Measurements from ENCODE around the gene PHACTR4. TPM values are rescaled to one million over a fixed set of nuclear protein-coding genes. Genes with fewer than 3 reads are reported as not detected.
"Not testable (repeated sequence)": the region's sequence is repeated elsewhere in the genome, so short reads cannot be mapped to it uniquely, and the experiment has no call there.

The PHACTR4 gene
- total RNA-seq, 2 donors from 2014 or later = 23.5 to 30.4 TPM

DNA sequence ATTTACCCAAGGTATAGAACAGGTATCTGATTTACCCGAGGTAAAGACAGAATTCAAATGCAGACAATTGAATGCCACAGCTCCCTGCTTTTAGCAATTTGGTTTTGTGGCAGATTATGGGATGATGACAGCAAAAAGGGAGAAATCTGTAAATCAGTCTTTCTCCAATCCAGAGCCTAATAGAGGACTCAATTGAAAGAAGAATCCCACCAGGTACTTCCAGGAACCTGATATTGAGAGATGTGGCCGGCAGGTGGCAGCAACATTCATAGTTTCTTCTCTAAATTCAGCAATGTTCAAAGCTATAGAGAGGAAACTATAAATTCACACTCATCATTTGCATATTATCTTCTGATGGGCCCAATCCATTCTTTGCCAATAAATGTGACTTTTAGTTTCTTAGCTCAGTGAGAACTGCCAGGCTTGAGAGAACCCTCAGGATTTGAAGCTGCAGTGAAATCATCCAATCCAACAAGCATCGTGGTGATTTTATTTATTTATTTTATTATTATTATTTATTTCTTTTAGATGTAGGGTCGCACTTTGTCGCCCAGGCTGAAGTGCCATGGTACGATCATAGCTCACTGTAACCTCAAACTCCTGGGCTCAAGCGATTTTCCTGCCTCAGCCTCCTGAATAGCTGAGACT lies 9.8 kb upstream of the PHACTR4 start:
- no peaks in the 10 kb centered on the region for H3K9me3 Mint-ChIP-seq
- H3K27ac Mint-ChIP-seq = no peak overlapping the region

DNA sequence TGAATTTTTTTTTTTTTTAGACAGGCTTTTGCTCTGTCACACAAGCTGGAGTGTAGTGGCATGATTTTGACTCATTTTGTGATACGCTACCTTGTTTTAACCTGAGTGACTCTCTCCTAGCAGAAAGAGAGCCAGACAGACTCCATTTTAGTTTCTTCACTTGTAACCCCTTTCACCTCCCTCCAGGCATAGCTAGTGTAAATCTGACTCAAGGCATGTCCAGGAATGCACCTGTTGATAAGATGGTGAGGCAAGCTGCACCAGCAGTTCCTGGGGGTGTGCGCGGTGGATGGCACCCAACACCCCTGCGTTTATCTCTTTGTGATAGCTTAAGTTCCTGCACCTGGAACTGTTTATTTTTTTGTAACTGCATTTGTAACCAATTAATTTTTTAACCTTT lies 4.7 kb upstream of the PHACTR4 start:
- DNase-seq (ENCODE audit: low spot score in 2 of 2) = no peak
- ATAC-seq = no peak
- Mint-ChIP-seq H3K27ac (no peak overlapping the region), H3K9me3 (no peaks in the 10 kb centered on the region), H3K36me3 (peaks cover 0 to under 1% of the 10 kb centered on the region in 2 donors)

More for the DNA sequence above, 9.8 kb upstream of the PHACTR4 start:
- peak in 1 of 2 donors; percentile 60 for DNase-seq (ENCODE audit: low spot score in 2 of 2)
- peak; percentile 75 to 76 for ATAC-seq
- H3K36me3 Mint-ChIP-seq = no peaks in the 10 kb centered on the region

DNA sequence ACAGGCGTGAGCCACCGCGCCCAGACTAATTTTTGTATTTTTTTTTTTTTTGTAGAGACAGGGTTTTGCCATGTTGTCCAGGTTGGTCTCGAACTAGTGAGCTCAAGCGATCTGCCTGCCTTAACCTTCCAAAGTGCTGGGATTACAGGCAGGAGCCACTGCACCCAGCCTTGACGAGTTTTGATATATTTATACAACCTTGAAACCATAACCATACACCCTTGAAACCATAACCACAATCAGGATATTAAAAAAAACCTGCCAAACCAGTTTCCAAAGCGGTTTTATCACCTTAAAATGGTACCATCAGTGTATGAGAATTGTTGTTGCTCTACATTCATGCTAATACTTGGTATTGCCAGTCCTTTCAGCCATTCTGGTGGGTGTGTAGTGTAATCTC lies 3.7 kb upstream of the PHACTR4 start:
- H3K27ac Mint-ChIP-seq = no peak overlapping the region
- H3K36me3 Mint-ChIP-seq = peaks cover 0 to 8% of the 10 kb centered on the region in 2 donors
- DNase-seq (ENCODE audit: low spot score in 2 of 2) (no peak), ATAC-seq (no peak)
- no peaks in the 10 kb centered on the region for H3K9me3 Mint-ChIP-seq

DNA sequence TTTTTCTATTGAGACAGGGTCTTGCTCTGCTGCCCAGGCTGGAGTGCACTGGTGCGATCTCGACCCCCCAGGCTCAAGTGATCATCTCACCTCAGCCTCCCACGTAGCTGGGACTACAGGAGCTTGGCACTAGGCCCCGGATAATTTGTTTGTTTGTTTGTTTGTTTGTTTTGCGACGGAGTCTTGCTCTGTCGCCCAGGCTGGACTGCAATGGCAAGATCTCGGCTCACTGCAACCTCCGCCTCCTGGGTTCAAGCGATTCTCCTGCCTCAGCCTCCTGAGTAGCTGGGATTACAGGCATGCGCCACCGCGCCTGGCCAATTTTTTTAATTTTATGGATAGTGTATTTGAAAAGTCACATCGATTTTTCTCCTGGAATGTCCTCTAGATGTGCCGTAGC lies 932 bp upstream of the PHACTR4 start:
- ATAC-seq; DNase-seq (ENCODE audit: low spot score in 2 of 2); H3K9me3 Mint-ChIP-seq; H3K36me3 Mint-ChIP-seq: not testable (repeated sequence)
- H3K27ac Mint-ChIP-seq = peak overlapping the region; percentile 92 to 95

DNA sequence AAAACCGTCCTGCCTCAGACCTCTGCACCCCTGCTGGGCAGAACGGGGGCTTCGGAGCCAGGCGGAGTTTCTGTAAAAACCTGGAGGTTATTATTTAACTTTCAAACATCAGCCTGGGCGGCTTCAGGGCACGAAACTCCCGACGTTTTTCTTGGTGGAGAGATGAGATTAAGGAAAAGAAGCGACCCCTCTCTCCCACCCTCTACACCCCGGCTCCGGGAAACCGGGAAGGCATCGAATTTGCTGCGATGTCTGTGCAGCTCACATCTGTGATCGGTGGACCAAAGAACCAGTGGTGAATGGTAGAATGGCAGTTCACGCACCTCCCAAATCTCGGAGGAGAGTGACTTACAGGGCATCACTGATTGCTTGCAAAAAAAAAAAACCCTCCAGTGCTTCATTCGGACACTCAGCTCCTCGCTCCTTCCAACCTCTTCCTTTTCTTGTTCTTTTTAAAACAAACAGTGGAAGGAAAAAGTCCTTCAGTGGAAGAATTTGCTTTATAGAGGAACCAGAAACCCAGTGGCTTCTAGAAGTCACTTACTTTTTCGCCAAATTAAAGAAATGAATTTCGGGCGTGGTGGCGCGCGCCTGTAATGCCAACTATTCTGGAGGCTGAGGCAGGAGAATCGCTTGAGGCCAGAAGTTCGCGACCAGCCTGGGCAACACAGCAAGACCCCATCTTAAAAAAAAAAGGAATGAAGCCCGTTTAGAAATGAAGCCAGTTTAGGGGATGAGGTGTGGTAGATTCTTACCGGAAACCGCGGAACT lies 884 bp downstream of the PHACTR4 start:
- H3K27ac Mint-ChIP-seq = peak overlapping the region; percentile 92 to 93
- DNase-seq (ENCODE audit: low spot score in 2 of 2) = peak in 1 of 2 donors; percentile 39
- peak; percentile 30 to 36 for ATAC-seq
- H3K9me3 Mint-ChIP-seq = no peaks in the 10 kb centered on the region
- H3K36me3 Mint-ChIP-seq = peaks cover 0 to 8% of the 10 kb centered on the region in 2 donors

DNA sequence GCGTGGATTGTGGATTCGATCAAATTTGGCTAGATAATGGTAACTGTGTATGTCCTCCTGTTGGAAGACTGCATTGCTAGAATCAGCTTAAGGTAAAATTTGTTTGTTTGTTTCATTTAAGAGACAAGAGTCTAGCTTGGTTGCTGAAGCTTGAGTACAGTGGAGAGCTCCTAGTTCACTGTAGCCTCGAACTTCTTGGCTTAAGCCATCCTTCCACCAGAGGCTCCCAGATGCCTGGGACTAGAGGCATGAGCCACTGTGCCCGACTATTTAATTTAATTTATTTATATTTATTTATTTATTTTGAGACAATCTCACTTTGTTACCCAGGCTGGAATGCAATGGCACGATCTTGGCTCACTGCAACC lies 1.5 kb downstream of the PHACTR4 start:
- DNase-seq (ENCODE audit: low spot score in 2 of 2) = no peak
- H3K27ac Mint-ChIP-seq = peak overlapping the region in 1 of 2 donors; percentile 92

DNA sequence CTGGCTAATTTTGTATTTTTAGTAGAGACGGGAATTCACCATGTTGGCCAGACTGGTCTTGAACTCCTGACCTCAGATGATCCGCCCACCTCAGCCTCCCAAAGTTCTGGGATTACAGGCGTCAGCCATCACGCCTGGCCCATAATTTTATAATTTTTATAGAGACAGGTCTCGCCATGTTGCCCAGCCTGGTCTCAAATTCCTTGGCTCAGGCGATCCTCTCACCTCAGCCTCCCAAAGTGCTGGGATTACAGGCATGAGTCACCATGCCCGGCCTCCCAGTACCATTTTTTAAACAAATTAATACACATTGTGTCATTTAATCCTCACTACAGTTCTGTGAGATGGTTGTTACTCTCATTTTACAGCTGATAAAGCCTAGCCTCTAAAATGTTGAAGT lies 3.9 kb downstream of the PHACTR4 start:
- not testable (repeated sequence) for DNase-seq (ENCODE audit: low spot score in 2 of 2); H3K9me3 Mint-ChIP-seq; ATAC-seq; H3K27ac Mint-ChIP-seq; H3K36me3 Mint-ChIP-seq

More for the DNA sequence above, 1.5 kb downstream of the PHACTR4 start:
- peaks cover 0 to 8% of the 10 kb centered on the region in 2 donors for H3K36me3 Mint-ChIP-seq
- H3K9me3 Mint-ChIP-seq = no peaks in the 10 kb centered on the region
- no peak for ATAC-seq

DNA sequence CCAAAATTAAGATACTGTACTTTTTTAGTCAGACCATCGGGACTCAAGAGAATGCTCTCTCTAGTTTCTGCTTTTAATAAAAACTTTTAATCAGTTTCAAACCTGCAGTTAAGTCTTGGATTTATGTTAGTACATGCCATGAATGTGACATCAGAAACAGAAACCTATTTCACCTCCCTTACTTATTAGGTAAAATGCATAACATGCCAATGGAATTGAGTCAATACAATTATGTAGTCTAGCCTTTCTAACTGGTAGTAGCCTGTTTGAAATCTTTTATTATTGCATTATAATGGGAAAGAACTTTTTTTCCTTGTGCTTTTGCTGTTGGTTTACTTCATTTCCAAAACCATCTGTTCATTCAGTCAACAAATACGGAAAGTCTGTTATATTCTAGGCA lies 4.8 kb downstream of the PHACTR4 start:
- Mint-ChIP-seq H3K36me3 (peaks cover 0 to 8% of the 10 kb centered on the region in 2 donors), H3K9me3 (no peaks in the 10 kb centered on the region), H3K27ac (no peak overlapping the region)
- DNase-seq (ENCODE audit: low spot score in 2 of 2) = no peak
- ATAC-seq = no peak

DNA sequence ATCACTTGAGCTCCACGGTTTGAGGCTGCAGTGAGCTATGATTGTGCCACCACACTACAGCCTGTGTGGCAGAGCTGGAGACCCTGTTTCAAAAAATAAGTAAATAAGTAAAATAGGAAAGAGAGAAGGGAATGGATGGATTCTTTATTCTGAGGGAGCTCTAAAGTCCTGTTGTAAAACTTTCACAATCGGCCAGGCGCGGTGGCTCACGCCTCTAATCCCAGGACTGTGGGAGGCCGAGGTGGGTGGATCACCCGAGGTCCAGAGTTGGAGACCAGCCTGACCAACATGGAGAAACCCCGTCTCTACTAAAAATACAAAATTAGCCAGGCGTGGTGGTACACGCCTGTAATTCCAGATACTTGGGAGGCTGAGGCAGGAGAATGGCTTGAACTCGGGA lies 6.1 kb downstream of the PHACTR4 start:
- not testable (repeated sequence) for DNase-seq (ENCODE audit: low spot score in 2 of 2); ATAC-seq; H3K27ac Mint-ChIP-seq; H3K36me3 Mint-ChIP-seq; H3K9me3 Mint-ChIP-seq

DNA sequence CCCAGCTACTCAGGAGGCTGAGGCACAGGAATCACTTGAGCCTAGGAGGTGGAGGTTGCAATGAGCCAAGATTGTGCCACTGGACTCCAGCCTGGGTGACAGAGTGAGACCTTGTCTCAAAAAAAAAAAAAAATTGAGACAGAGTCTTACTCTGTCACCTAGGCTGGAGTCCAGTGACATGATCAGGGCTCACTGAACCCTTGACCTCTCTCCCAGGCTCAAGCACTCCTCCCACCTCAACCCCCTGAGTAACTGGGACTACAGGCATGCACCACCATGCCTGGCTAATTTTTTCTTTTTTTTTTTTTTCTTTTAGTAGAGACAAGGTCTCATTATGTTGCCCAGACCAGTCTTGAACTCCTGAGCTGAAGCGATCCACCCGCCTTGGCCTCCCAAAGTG lies 6.7 kb downstream of the PHACTR4 start:
- H3K36me3 Mint-ChIP-seq; H3K9me3 Mint-ChIP-seq; H3K27ac Mint-ChIP-seq; DNase-seq (ENCODE audit: low spot score in 2 of 2); ATAC-seq: not testable (repeated sequence)

DNA sequence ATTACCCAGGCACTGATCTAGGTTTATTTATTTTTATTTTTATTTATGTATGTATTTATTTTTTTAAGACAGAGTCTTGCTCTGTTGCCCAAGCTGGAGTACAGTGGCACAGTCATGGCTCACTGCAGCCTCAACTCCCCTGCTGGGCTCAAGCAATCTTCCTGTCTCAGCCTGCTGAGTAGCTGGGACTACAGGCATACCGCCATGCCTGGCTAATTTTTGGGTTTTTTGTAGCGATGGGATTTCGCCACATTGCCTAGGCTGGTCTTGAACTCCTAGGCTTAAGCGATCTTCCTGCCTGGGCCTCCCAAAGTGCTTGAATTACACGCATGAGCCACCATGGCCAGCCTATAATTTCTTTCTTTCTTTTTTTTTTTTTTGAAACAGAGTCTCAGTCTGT lies 9.4 kb downstream of the PHACTR4 start:
- Mint-ChIP-seq H3K36me3 (peaks cover 5 to 24% of the 10 kb centered on the region in 2 donors), H3K27ac (no peak overlapping the region), H3K9me3 (peaks cover 0 to 8% of the 10 kb centered on the region in 2 donors)
- no peak for ATAC-seq
- DNase-seq (ENCODE audit: low spot score in 2 of 2) = no peak

DNA sequence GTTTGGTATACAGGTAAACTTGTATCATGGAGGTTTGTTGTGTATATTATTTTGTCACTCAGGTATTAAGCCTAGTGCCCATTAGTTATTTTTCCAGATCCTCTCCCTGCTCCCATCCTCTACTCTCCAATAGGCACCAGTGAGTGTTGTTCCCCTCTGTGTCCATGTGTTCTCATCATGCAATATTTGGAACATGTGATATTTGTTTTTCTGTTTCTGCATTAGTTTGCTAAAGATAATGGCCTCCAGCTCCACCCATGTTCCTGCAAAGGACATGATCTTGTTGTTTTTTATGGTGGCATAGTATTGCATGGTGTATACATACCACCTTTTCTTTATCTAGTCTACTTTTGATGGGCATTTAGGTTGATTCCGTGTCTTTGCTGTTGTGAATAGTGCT lies 10.9 kb downstream of the PHACTR4 start:
- DNase-seq (ENCODE audit: low spot score in 2 of 2) = no peak

DNA sequence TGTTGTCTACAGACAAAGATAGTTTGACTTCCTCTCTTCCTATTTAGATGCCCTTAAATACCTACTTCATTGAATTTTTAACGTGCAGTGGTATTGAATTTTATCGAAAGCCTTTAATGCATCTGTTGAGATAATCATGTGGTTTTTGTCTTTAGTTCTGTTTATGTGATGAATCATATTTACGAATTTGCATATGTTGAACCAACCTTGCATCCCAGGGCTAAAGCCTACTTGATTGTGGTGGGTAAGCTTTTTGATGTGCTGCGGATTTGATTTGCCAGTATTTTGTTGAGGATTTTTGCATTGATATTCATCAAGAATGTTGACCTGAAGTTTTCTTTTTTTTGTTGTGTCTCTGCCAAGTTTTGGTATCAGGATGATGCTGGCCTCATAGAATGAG lies 14.2 kb downstream of the PHACTR4 start:
- H3K36me3 Mint-ChIP-seq = peaks cover 5 to 32% of the 10 kb centered on the region in 2 donors
- H3K27ac Mint-ChIP-seq, ATAC-seq: not testable (repeated sequence)

More for the DNA sequence above, 10.9 kb downstream of the PHACTR4 start:
- H3K9me3 Mint-ChIP-seq = peaks cover 0 to 8% of the 10 kb centered on the region in 2 donors
- no peak overlapping the region for H3K27ac Mint-ChIP-seq
- no peak for ATAC-seq
- peaks cover 5 to 32% of the 10 kb centered on the region in 2 donors for H3K36me3 Mint-ChIP-seq

DNA sequence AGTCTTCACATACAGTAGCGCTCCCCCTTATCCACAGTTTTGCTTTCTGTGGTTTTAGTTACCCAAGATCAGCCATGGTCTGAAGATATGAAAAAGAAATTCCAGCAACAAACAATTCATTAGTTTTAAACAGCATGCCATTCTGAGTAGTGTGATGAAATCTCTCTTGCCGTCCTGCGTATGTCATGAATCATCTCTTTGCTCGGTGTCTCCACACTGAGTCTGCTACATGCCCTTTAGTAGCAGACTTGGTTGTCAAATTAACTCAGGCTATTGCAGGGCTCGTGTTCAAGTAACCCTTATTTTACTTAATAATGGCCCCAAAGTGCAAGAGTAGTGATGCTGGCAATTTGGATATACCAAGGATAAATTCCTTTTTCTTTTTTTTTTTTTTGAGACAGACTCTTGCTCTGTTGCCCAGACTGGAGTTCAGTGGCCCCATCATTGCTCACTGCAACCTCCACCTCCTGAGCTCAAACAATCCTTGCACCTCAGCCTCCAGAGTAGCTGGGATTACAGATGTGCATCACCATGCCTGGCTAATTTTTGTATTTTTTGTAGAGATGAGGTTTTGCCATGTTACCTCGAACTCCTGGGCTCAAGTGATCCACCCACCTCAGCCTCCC lies 22.6 kb downstream of the PHACTR4 start:
- Mint-ChIP-seq H3K27ac (no peak overlapping the region), H3K36me3 (peaks cover 0 to 4% of the 10 kb centered on the region in 2 donors), H3K9me3 (no peaks in the 10 kb centered on the region)
- DNase-seq (ENCODE audit: low spot score in 2 of 2) (no peak), ATAC-seq (no peak)

More for the DNA sequence above, 14.2 kb downstream of the PHACTR4 start:
- not testable (repeated sequence) for DNase-seq (ENCODE audit: low spot score in 2 of 2); H3K9me3 Mint-ChIP-seq

DNA sequence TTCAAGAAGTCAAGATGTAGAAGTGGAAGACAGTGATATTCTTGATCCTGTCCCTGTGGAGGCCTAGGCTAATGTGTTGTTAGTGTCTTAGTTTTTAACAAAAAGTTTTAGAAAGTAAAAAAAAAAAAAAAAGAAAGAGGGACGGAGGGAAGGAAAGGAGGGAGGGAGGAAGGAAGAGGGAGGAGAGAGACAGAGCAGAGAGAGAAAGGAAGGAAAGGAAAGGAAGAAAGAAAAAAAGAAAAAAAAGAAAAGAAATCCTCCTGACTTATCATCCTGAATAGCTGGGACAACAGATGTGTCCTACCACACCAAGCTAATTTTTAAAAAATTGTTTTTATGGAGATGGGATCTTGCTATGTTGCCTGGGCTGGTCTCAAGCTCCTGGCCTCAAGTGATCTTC lies 24.6 kb downstream of the PHACTR4 start:
- H3K27ac Mint-ChIP-seq = peak overlapping the region; percentile 3 to 51
- ATAC-seq = no peak
- H3K36me3 Mint-ChIP-seq = no peaks in the 10 kb centered on the region

DNA sequence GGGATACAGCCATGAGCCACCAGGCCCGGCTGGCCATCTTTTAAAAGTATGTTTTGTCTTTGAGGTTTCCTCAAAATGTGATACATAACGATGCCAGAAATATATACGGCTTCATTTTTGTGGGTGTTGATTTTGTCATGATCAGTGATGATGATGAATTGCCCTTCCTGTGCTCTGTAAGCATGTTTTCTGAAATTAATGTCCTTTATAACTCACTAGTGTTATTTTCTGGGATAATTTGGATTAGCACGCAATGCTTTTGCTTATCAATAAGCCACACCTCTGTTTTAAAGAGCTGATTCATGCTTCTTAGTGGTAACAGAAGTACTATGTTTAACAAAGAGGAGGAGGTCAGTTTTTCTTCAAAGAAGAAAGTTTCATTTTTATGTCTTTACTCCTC lies 25.6 kb downstream of the PHACTR4 start:
- ATAC-seq = peak in 1 of 2 donors; percentile 59
- Mint-ChIP-seq H3K27ac (peak overlapping the region in 1 of 2 donors; percentile 74), H3K36me3 (no peaks in the 10 kb centered on the region), H3K9me3 (no peaks in the 10 kb centered on the region)
- DNase-seq (ENCODE audit: low spot score in 2 of 2) = no peak

More for the DNA sequence above, 24.6 kb downstream of the PHACTR4 start:
- DNase-seq (ENCODE audit: low spot score in 2 of 2) = no peak
- H3K9me3 Mint-ChIP-seq = no peaks in the 10 kb centered on the region

DNA sequence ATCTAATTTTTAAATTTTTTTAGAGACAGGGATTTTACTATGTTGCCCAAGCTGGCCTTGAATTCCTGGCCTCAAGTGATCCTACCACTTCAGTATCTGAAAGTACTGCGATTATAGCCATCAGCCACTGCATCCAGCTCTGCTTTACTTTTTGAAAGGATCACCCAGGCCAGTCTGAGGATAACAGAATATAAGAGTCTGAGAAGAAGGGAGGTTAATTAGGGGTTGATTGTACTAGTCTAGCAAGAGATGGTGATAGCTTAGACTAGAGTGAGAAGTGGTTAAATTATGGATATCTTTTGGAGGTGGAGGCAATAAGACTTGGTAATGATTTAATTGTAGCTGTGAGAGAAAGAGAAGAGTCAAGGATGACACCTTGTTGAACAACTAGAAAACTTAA lies 32.2 kb downstream of the PHACTR4 start:
- no peak for ATAC-seq
- Mint-ChIP-seq H3K9me3 (no peaks in the 10 kb centered on the region), H3K27ac (no peak overlapping the region), H3K36me3 (no peaks in the 10 kb centered on the region)
- DNase-seq (ENCODE audit: low spot score in 2 of 2) = no peak

Data from activated naive CD4-positive, alpha-beta T cell treated with anti-CD3 and anti-CD28 coated beads, Interleukin-2, amount 50 U/mL, for 72 hours (primary cell).